ENCODE data around the gene PLCL1.

PLCL1 gene

GRCh38 chr2:197839327-197839726 is 34.9 kb downstream of the PLCL1 start:
- no peak for DNase-seq (ENCODE audit: low read depth in 2 of 2)
- H3K4me3 ChIP-seq (replicated peaks in 1 of 2; ENCODE audit: low read depth in 2 of 2, low read length in 2 of 2): no peak overlapping the region
- no peak for TF ChIP-seq CTCF (IDR thresholded peaks at IDR 0.05; ENCODE audit: low read depth, low read length)

- DNase-seq (ENCODE audit: low read depth in 2 of 2): no peak
- H3K4me3 ChIP-seq (replicated peaks in 1 of 2; ENCODE audit: low read depth in 2 of 2, low read length in 2 of 2): no peak overlapping the region
- no peak for TF ChIP-seq CTCF (IDR thresholded peaks at IDR 0.05; ENCODE audit: low read depth, low read length)
These were observed 35.5 kb downstream of the PLCL1 start for GRCh38 chr2:197839856-197840255.

- H3K4me3 ChIP-seq (replicated peaks in 1 of 2; ENCODE audit: low read depth in 2 of 2, low read length in 2 of 2): no peak overlapping the region
- TF ChIP-seq CTCF (IDR thresholded peaks at IDR 0.05; ENCODE audit: low read depth, low read length): no peak
- DNase-seq (ENCODE audit: low read depth in 2 of 2): no peak
These were observed 41.7 kb downstream of the PLCL1 start for GRCh38 chr2:197846128-197846527.

- no peak for TF ChIP-seq CTCF (IDR thresholded peaks at IDR 0.05; ENCODE audit: low read depth, low read length)
- H3K4me3 ChIP-seq (replicated peaks in 1 of 2; ENCODE audit: low read depth in 2 of 2, low read length in 2 of 2): no peak overlapping the region
- peak; percentile 16 to 24 for DNase-seq (ENCODE audit: low read depth in 2 of 2)
These were observed 42.4 kb downstream of the PLCL1 start for GRCh38 chr2:197846777-197847176.

GRCh38 chr2:197847651-197848401 is 43.4 kb downstream of the PLCL1 start:
- no peak overlapping the region for H3K4me3 ChIP-seq (replicated peaks in 1 of 2; ENCODE audit: low read depth in 2 of 2, low read length in 2 of 2)
- no peak for DNase-seq (ENCODE audit: low read depth in 2 of 2)
- no peak for TF ChIP-seq CTCF (IDR thresholded peaks at IDR 0.05; ENCODE audit: low read depth, low read length)

GRCh38 chr2:197848602-197849001 is 44.2 kb downstream of the PLCL1 start:
- TF ChIP-seq CTCF (IDR thresholded peaks at IDR 0.05; ENCODE audit: low read depth, low read length): no peak
- H3K4me3 ChIP-seq (replicated peaks in 1 of 2; ENCODE audit: low read depth in 2 of 2, low read length in 2 of 2): no peak overlapping the region
- DNase-seq (ENCODE audit: low read depth in 2 of 2): no peak
